Measurements from ENCODE around the gene LGR4.

DNA sequence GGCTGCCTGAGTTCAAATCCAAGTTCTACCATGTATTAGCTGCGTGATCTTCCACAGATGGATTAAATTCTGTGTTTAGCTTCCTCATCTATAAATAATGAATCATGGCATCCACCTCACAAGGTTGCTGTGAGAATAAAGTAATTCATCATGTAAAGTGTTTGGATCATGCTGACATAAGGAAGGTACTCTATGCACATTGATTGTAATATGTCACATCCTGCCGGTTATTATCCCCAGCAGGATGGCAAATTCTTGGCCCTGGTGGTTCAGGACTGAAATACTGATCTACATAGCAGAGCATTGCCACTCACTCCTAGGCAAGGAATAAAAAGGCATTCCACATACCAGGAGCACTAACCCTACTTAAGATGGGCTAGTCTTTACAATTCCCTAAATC, 40.8 kb downstream of the LGR4 start:
- TF ChIP-seq POLR2AphosphoS5 (IDR thresholded peaks at IDR 0.05; ENCODE audit: low read depth) (no peak), JUNB (IDR thresholded peaks at IDR 0.05; ENCODE audit: unreplicated experiment) (no peak), EZH2phosphoT487 (IDR thresholded peaks at IDR 0.05; ENCODE audit: unreplicated experiment) (no peak), NANOG (IDR thresholded peaks at IDR 0.05; ENCODE audit: borderline replicate concordance) (no peak), EZH2 (IDR thresholded peaks at IDR 0.05; ENCODE audit: low read depth, unreplicated experiment) (no peak), STAT1 (IDR thresholded peaks at IDR 0.05; ENCODE audit: unreplicated experiment) (no peak), CREB1 (CRISPR knock-in tag; IDR thresholded peaks at IDR 0.05; ENCODE audit: low read depth) (no peak), ZNF331 (CRISPR knock-in tag; IDR thresholded peaks at IDR 0.05; ENCODE audit: low read depth) (no peak), ZNF114 (CRISPR knock-in tag; IDR thresholded peaks at IDR 0.05) (no peak)
- TF ChIP-seq, protein P1, sequence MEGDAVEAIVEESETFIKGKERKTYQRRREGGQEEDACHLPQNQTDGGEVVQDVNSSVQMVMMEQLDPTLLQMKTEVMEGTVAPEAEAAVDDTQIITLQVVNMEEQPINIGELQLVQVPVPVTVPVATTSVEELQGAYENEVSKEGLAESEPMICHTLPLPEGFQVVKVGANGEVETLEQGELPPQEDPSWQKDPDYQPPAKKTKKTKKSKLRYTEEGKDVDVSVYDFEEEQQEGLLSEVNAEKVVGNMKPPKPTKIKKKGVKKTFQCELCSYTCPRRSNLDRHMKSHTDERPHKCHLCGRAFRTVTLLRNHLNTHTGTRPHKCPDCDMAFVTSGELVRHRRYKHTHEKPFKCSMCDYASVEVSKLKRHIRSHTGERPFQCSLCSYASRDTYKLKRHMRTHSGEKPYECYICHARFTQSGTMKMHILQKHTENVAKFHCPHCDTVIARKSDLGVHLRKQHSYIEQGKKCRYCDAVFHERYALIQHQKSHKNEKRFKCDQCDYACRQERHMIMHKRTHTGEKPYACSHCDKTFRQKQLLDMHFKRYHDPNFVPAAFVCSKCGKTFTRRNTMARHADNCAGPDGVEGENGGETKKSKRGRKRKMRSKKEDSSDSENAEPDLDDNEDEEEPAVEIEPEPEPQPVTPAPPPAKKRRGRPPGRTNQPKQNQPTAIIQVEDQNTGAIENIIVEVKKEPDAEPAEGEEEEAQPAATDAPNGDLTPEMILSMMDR (conservative IDR thresholded peaks at IDR 0.05; ENCODE audit: low read depth in 2 of 2), result no peak
- TF ChIP-seq, protein P2, sequence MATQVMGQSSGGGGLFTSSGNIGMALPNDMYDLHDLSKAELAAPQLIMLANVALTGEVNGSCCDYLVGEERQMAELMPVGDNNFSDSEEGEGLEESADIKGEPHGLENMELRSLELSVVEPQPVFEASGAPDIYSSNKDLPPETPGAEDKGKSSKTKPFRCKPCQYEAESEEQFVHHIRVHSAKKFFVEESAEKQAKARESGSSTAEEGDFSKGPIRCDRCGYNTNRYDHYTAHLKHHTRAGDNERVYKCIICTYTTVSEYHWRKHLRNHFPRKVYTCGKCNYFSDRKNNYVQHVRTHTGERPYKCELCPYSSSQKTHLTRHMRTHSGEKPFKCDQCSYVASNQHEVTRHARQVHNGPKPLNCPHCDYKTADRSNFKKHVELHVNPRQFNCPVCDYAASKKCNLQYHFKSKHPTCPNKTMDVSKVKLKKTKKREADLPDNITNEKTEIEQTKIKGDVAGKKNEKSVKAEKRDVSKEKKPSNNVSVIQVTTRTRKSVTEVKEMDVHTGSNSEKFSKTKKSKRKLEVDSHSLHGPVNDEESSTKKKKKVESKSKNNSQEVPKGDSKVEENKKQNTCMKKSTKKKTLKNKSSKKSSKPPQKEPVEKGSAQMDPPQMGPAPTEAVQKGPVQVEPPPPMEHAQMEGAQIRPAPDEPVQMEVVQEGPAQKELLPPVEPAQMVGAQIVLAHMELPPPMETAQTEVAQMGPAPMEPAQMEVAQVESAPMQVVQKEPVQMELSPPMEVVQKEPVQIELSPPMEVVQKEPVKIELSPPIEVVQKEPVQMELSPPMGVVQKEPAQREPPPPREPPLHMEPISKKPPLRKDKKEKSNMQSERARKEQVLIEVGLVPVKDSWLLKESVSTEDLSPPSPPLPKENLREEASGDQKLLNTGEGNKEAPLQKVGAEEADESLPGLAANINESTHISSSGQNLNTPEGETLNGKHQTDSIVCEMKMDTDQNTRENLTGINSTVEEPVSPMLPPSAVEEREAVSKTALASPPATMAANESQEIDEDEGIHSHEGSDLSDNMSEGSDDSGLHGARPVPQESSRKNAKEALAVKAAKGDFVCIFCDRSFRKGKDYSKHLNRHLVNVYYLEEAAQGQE (IDR thresholded peaks at IDR 0.05; ENCODE audit: unreplicated experiment), result no peak
- TF ChIP-seq, protein P3, sequence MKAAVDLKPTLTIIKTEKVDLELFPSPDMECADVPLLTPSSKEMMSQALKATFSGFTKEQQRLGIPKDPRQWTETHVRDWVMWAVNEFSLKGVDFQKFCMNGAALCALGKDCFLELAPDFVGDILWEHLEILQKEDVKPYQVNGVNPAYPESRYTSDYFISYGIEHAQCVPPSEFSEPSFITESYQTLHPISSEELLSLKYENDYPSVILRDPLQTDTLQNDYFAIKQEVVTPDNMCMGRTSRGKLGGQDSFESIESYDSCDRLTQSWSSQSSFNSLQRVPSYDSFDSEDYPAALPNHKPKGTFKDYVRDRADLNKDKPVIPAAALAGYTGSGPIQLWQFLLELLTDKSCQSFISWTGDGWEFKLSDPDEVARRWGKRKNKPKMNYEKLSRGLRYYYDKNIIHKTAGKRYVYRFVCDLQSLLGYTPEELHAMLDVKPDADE (IDR thresholded peaks at IDR 0.05), result no peak
- TF ChIP-seq, protein P4, sequence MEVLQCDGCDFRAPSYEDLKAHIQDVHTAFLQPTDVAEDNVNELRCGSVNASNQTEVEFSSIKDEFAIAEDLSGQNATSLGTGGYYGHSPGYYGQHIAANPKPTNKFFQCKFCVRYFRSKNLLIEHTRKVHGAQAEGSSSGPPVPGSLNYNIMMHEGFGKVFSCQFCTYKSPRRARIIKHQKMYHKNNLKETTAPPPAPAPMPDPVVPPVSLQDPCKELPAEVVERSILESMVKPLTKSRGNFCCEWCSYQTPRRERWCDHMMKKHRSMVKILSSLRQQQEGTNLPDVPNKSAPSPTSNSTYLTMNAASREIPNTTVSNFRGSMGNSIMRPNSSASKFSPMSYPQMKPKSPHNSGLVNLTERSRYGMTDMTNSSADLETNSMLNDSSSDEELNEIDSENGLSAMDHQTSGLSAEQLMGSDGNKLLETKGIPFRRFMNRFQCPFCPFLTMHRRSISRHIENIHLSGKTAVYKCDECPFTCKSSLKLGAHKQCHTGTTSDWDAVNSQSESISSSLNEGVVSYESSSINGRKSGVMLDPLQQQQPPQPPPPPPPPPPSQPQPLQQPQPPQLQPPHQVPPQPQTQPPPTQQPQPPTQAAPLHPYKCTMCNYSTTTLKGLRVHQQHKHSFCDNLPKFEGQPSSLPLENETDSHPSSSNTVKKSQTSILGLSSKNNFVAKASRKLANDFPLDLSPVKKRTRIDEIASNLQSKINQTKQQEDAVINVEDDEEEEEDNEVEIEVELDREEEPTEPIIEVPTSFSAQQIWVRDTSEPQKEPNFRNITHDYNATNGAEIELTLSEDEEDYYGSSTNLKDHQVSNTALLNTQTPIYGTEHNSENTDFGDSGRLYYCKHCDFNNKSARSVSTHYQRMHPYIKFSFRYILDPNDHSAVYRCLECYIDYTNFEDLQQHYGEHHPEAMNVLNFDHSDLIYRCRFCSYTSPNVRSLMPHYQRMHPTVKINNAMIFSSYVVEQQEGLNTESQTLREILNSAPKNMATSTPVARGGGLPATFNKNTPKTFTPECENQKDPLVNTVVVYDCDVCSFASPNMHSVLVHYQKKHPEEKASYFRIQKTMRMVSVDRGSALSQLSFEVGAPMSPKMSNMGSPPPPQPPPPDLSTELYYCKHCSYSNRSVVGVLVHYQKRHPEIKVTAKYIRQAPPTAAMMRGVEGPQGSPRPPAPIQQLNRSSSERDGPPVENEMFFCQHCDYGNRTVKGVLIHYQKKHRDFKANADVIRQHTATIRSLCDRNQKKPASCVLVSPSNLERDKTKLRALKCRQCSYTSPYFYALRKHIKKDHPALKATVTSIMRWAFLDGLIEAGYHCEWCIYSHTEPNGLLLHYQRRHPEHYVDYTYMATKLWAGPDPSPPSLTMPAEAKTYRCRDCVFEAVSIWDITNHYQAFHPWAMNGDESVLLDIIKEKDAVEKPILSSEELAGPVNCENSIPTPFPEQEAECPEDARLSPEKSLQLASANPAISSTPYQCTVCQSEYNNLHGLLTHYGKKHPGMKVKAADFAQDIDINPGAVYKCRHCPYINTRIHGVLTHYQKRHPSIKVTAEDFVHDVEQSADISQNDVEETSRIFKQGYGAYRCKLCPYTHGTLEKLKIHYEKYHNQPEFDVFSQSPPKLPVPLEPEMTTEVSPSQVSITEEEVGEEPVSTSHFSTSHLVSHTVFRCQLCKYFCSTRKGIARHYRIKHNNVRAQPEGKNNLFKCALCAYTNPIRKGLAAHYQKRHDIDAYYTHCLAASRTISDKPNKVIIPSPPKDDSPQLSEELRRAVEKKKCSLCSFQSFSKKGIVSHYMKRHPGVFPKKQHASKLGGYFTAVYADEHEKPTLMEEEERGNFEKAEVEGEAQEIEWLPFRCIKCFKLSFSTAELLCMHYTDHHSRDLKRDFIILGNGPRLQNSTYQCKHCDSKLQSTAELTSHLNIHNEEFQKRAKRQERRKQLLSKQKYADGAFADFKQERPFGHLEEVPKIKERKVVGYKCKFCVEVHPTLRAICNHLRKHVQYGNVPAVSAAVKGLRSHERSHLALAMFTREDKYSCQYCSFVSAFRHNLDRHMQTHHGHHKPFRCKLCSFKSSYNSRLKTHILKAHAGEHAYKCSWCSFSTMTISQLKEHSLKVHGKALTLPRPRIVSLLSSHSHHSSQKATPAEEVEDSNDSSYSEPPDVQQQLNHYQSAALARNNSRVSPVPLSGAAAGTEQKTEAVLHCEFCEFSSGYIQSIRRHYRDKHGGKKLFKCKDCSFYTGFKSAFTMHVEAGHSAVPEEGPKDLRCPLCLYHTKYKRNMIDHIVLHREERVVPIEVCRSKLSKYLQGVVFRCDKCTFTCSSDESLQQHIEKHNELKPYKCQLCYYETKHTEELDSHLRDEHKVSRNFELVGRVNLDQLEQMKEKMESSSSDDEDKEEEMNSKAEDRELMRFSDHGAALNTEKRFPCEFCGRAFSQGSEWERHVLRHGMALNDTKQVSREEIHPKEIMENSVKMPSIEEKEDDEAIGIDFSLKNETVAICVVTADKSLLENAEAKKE (CRISPR knock-in tag; IDR thresholded peaks at IDR 0.05), result no peak

All from GM23338 (cell line).